Heart left ventricle (tissue), 13 donors: ENCODE results near the gene SETBP1.

Source experiments
- POLR2A ChIP-seq, 2 donors: fragments of 450-650 bp; IDR thresholded peaks; one replicate each; pipeline ENCODE4 v1.6.1; 2017; ENCODE audit warnings: antibody characterized with exemption in 2 of 2, mild to moderate bottlenecking in 2 of 2, moderate library complexity in 2 of 2
- TF ChIP-seq, protein P1 (sequence below), 12 donors: fragments of 200-600 bp; sonication (generic) in 4 of 12; IDR thresholded peaks; one replicate each; pipeline versions ENCODE4 v1.5.0 to v1.8.0; 2018 to 2022; ENCODE audit warnings: antibody characterized with exemption in 12 of 12, mild to moderate bottlenecking in 5 of 12
- donor health status: ischemic (EF 13 %, LVEDD 7.1; RV severe dilation, severe dysfunction).
- donor health status: DM: no; HTN: yes; CAD: no.
- donor health status: DM: no; HTN: no; CAD: no.
- donor health status: ischemic (EF 25% LVEDD 6.9; RV normal size, moderate dysfunction).
- donor health status: ischemic (EF 25% LVEDD 5.7; RV mildly dilated, moderate dysfunction).
- donor health status: ischemic (EF 35%, LVEDD 5.7; RV mildly dilated, moderate dysfunction).
- donor health status: nonischemic (EF 11% LVEDD 7.7; RV severe dilation, severe dysfunction).
- donor health status: DM: yes; HTN: yes; CAD: no.
- donor health status: PGD.
- donor health status: ischemic (EF 29% LVEDD 5.4; RV normal size, mild dysfunction).
- donor health status: nonischemic (EF 23%, LVEDD 6.1; RV moderate dilation, normal function).

GRCh38 chr18:44758861-44759631 lies 78.4 kb downstream of the SETBP1 start:
- TF ChIP-seq, protein P1, sequence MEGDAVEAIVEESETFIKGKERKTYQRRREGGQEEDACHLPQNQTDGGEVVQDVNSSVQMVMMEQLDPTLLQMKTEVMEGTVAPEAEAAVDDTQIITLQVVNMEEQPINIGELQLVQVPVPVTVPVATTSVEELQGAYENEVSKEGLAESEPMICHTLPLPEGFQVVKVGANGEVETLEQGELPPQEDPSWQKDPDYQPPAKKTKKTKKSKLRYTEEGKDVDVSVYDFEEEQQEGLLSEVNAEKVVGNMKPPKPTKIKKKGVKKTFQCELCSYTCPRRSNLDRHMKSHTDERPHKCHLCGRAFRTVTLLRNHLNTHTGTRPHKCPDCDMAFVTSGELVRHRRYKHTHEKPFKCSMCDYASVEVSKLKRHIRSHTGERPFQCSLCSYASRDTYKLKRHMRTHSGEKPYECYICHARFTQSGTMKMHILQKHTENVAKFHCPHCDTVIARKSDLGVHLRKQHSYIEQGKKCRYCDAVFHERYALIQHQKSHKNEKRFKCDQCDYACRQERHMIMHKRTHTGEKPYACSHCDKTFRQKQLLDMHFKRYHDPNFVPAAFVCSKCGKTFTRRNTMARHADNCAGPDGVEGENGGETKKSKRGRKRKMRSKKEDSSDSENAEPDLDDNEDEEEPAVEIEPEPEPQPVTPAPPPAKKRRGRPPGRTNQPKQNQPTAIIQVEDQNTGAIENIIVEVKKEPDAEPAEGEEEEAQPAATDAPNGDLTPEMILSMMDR (IDR thresholded peaks at IDR 0.05) = no peak
- no peak for TF ChIP-seq POLR2A (IDR thresholded peaks at IDR 0.05)
